ENCODE data around the gene ANO10. TPM values are rescaled to one million over a fixed set of nuclear protein-coding genes. Genes with fewer than 3 reads are reported as not detected.
"Not testable (repeated sequence)": the region's sequence is repeated elsewhere in the genome, so short reads cannot be mapped to it uniquely, and the experiment has no call there.

The ANO10 gene
- total RNA-seq, 1 donor from 2014 or later = 32.8 TPM

DNA sequence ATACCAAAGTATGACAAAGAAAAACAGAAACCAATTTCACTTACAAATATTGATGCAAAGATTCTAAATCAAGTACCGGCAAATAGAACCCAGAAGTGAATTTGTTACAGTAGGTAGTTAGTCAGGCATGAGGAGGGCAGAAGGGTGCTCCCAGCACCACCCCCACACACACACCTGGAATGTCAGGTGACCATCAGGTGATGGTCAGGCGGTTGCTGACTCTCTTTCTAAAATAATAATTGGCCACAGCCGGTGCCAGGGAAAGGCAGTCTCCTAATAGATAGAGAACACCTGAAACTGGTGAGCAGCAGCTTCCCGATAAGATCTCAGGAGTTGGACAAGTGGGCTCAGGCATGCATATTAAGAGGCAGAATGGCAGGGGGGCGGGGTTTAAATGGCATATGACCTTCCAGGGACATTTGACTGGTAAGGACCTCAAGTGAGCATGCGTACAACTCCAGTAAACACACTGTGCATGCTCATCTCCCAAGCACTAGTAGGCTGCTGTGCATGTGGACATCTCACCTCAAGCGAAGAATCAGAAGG, 131.1 kb downstream of the ANO10 start:
- no peaks in the 10 kb centered on the region for H3K27me3 Mint-ChIP-seq (ENCODE audit: unreplicated experiment)
- DNase-seq (ENCODE audit: extremely low spot score, unreplicated experiment) = no peak
- H3K4me1 Mint-ChIP-seq (ENCODE audit: unreplicated experiment) = peaks cover 9% of the 10 kb centered on the region
- H3K4me3 Mint-ChIP-seq (ENCODE audit: unreplicated experiment) = no peak overlapping the region
- no peaks in the 10 kb centered on the region for H3K9me3 Mint-ChIP-seq (ENCODE audit: unreplicated experiment)
- TF ChIP-seq, protein P1, sequence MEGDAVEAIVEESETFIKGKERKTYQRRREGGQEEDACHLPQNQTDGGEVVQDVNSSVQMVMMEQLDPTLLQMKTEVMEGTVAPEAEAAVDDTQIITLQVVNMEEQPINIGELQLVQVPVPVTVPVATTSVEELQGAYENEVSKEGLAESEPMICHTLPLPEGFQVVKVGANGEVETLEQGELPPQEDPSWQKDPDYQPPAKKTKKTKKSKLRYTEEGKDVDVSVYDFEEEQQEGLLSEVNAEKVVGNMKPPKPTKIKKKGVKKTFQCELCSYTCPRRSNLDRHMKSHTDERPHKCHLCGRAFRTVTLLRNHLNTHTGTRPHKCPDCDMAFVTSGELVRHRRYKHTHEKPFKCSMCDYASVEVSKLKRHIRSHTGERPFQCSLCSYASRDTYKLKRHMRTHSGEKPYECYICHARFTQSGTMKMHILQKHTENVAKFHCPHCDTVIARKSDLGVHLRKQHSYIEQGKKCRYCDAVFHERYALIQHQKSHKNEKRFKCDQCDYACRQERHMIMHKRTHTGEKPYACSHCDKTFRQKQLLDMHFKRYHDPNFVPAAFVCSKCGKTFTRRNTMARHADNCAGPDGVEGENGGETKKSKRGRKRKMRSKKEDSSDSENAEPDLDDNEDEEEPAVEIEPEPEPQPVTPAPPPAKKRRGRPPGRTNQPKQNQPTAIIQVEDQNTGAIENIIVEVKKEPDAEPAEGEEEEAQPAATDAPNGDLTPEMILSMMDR (IDR thresholded peaks at IDR 0.05) = no peak
- no peaks in the 10 kb centered on the region for H3K36me3 Mint-ChIP-seq (ENCODE audit: unreplicated experiment)
- no peak overlapping the region for H3K27ac Mint-ChIP-seq (ENCODE audit: unreplicated experiment)

DNA sequence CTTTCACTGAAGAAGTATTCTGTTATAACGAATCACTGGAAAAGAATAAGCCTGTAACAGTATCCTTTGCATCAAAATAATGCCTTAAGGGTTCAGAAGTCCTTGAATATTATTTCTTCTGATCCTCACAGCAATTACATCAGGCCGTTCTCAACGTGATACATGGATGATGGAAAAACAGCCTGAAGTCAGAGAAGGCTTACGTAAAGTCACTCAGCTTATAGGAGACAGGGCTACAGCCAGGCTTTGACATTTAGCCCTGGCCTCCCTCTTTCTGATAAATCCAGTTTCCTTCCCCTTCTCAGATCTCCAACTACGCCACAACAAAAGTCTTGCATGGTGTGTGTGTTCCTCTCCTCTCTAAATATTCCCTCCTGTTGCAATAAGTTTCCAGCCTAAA, 131.9 kb downstream of the ANO10 start:
- no peak overlapping the region for H3K4me3 Mint-ChIP-seq (ENCODE audit: unreplicated experiment)

DNA sequence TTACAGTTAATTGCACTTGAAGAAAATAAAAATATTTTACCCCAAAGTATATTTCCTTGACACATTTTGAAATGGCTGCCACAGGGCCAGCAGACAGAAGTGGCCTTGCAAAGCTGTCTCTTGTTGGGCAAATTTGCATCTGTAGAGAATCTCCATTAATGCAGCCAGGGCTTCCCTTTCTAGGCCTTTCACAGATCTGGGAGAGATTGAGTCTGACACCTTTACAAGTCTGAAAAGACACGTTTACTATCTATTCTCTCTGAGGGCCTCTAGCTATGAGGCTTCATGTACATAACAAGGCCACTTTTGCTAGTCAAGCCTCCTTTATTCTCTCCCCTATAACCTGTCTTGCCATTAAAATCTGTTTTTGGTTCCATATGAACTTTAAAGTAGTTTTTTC, 135.9 kb downstream of the ANO10 start:
- no peak overlapping the region for H3K27ac Mint-ChIP-seq (ENCODE audit: unreplicated experiment)
- H3K27me3 Mint-ChIP-seq (ENCODE audit: unreplicated experiment) = no peaks in the 10 kb centered on the region
- DNase-seq (ENCODE audit: extremely low spot score, unreplicated experiment) = no peak
- H3K36me3 Mint-ChIP-seq (ENCODE audit: unreplicated experiment) = peaks cover 2% of the 10 kb centered on the region
- no peak overlapping the region for H3K4me3 Mint-ChIP-seq (ENCODE audit: unreplicated experiment)
- H3K4me1 Mint-ChIP-seq (ENCODE audit: unreplicated experiment) = peaks cover 13% of the 10 kb centered on the region
- TF ChIP-seq, protein P1 (IDR thresholded peaks at IDR 0.05) = no peak
- H3K9me3 Mint-ChIP-seq (ENCODE audit: unreplicated experiment) = no peaks in the 10 kb centered on the region

More for the DNA sequence above, 131.9 kb downstream of the ANO10 start:
- no peaks in the 10 kb centered on the region for H3K27me3 Mint-ChIP-seq (ENCODE audit: unreplicated experiment)
- TF ChIP-seq, protein P1 (IDR thresholded peaks at IDR 0.05) = no peak
- peaks cover 9% of the 10 kb centered on the region for H3K4me1 Mint-ChIP-seq (ENCODE audit: unreplicated experiment)
- peak overlapping the region; percentile 54 for H3K27ac Mint-ChIP-seq (ENCODE audit: unreplicated experiment)
- DNase-seq (ENCODE audit: extremely low spot score, unreplicated experiment) = no peak
- no peaks in the 10 kb centered on the region for H3K36me3 Mint-ChIP-seq (ENCODE audit: unreplicated experiment)
- H3K9me3 Mint-ChIP-seq (ENCODE audit: unreplicated experiment) = no peaks in the 10 kb centered on the region

DNA sequence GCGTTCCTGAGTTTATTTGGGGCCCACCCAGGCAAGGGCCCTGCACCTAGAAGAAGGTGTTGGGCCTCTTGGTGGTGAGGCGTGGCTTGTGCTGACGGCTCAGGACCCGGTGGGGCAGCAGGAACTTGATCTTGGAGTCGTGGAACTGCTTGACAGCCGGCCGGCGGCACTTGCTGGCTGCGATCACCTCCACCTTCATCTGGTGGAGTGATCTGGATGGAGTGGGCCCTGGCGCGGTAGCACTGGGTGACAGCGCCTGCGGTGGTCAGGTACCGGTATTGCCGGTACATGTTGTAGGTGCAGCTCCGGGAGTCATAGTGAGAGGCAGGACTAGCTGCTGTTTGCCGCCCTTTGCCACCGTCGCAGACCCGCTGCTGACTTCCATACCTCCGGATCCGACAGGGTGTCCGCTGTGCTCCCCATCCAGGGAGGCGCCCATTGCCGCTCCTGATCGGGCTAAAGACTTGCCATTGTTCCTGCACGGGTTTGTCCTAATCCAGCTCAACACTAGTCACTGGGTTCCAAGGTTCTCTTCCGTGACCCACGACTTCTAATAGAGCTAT, 136.8 kb downstream of the ANO10 start:
- Mint-ChIP-seq H3K4me1 (ENCODE audit: unreplicated experiment) (peaks cover 7% of the 10 kb centered on the region), H3K9me3 (ENCODE audit: unreplicated experiment) (no peaks in the 10 kb centered on the region), H3K27ac (ENCODE audit: unreplicated experiment) (no peak overlapping the region), H3K36me3 (ENCODE audit: unreplicated experiment) (peaks cover 2% of the 10 kb centered on the region), H3K27me3 (ENCODE audit: unreplicated experiment) (no peaks in the 10 kb centered on the region), H3K4me3 (ENCODE audit: unreplicated experiment) (no peak overlapping the region)
- TF ChIP-seq, protein P1 (IDR thresholded peaks at IDR 0.05) = no peak
- no peak for DNase-seq (ENCODE audit: extremely low spot score, unreplicated experiment)

DNA sequence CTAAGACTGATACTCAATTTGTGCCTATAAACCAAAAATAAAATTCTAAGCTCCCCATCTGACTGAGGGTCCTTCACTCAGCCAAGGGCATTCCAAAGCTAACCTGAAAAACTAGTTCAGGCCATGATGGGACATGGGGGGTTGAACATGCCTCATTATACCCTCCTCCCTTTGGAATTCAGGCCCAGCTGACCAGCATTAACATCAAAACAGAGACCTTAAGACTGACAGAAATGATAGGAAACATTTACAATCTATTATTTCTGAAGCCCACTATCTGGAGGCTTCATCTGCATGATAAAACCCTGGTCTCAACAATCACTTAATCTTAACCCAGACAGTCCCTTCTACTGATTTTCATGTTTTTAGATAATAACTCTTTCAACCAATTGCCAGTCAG, 140.4 kb downstream of the ANO10 start:
- DNase-seq (ENCODE audit: extremely low spot score, unreplicated experiment) = no peak
- no peaks in the 10 kb centered on the region for H3K9me3 Mint-ChIP-seq (ENCODE audit: unreplicated experiment)
- H3K4me1 Mint-ChIP-seq (ENCODE audit: unreplicated experiment) = peaks cover 4% of the 10 kb centered on the region
- H3K4me3 Mint-ChIP-seq (ENCODE audit: unreplicated experiment) = no peak overlapping the region
- no peak overlapping the region for H3K27ac Mint-ChIP-seq (ENCODE audit: unreplicated experiment)
- TF ChIP-seq, protein P1 (IDR thresholded peaks at IDR 0.05) = no peak
- H3K27me3 Mint-ChIP-seq (ENCODE audit: unreplicated experiment) = no peaks in the 10 kb centered on the region
- peaks cover 2% of the 10 kb centered on the region for H3K36me3 Mint-ChIP-seq (ENCODE audit: unreplicated experiment)

DNA sequence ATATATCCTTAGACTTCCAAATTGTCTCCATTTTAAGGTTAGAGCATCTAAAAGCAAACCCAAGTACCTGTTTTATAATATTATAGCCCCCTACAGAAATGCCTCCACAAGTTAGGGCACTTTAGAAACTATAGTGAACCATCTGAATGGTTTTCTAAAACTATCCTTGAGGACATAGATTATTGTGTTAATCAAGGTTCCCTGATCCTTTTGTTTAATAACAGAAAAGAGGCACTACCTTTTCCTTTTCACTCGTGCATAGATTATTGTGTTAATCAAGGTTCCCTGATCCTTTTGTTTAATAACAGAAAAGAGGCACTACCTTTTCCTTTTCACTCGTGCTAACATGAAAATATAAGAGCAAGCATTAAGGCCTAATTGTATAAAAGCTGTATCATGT, 143.0 kb downstream of the ANO10 start:
- DNase-seq (ENCODE audit: extremely low spot score, unreplicated experiment); H3K9me3 Mint-ChIP-seq (ENCODE audit: unreplicated experiment); H3K4me3 Mint-ChIP-seq (ENCODE audit: unreplicated experiment); H3K4me1 Mint-ChIP-seq (ENCODE audit: unreplicated experiment); H3K36me3 Mint-ChIP-seq (ENCODE audit: unreplicated experiment); H3K27me3 Mint-ChIP-seq (ENCODE audit: unreplicated experiment); H3K27ac Mint-ChIP-seq (ENCODE audit: unreplicated experiment): not testable (repeated sequence)
